Lung (tissue), 16 donors: ENCODE data around the gene GRN. TPM values are rescaled to one million over a fixed set of nuclear protein-coding genes. Genes with fewer than 3 reads are reported as not detected.

Experiments
- ATAC-seq: fragments of 200-7000 bp; cut with Tn5 transposase; one replicate; pipeline ENCODE4 v1.9.1; 2020; ENCODE audit warnings: moderate number of reproducible peaks; ENCODE audit not compliant: insufficient read depth, low FRiP score
- DNase-seq, 3 donors: peaks; one replicate each; pipeline ENCODE4 v3.0.0-alpha.2; 2013 to 2017
- H3K27ac ChIP-seq, 2 donors: one replicate each; pipeline ENCODE4 v1.5.1; 2013; ENCODE audit warnings: mild to moderate bottlenecking in 2 of 2, moderate library complexity in 2 of 2, control low read depth in 1 of 2, inconsistent platforms in 1 of 2, low read depth in 1 of 2, low read length in 1 of 2
- H3K27me3 ChIP-seq, 3 donors: one replicate each; pipeline ENCODE4 v1.5.1; 2013; ENCODE audit warnings: low read length in 2 of 3; ENCODE audit not compliant: control insufficient read depth in 3 of 3, insufficient read depth in 3 of 3
- H3K36me3 ChIP-seq, 4 donors: one replicate each; pipeline ENCODE4 v1.5.1; 2013; ENCODE audit warnings: low read length in 4 of 4, mild to moderate bottlenecking in 1 of 4, moderate library complexity in 1 of 4; ENCODE audit not compliant: control insufficient read depth in 4 of 4, insufficient read depth in 4 of 4
- H3K4me1 ChIP-seq, 5 donors: one replicate each; pipeline ENCODE4 v1.5.1; 2013; ENCODE audit warnings: low read length in 5 of 5, mild to moderate bottlenecking in 2 of 5, moderate library complexity in 1 of 5; ENCODE audit not compliant: control insufficient read depth in 5 of 5, insufficient read depth in 5 of 5
- H3K4me3 ChIP-seq: one replicate; pipeline ENCODE4 v1.5.1; 2013; ENCODE audit warnings: mild to moderate bottlenecking, control low read depth, moderate library complexity
- H3K9ac ChIP-seq, 2 donors: one replicate each; pipeline ENCODE4 v1.5.1; 2013; ENCODE audit warnings: low read length in 2 of 2, control low read depth in 1 of 2; ENCODE audit not compliant: insufficient read depth in 1 of 2
- H3K9me3 ChIP-seq, 4 donors: one replicate each; pipeline ENCODE4 v1.5.1; 2013; ENCODE audit warnings: low read length in 3 of 4, mild to moderate bottlenecking in 1 of 4, moderate library complexity in 1 of 4; ENCODE audit not compliant: control insufficient read depth in 4 of 4, insufficient read depth in 3 of 4
- WGBS, 2 donors: extraction: QIAGEN DNeasy Blood & Tissue Kit; methylation state at CpG; one replicate each; pipeline ENCODE4 v1.1.7; 2013; 5-methylcytosine and 5-hydroxymethylcytosine counted together
- long read RNA-seq, 5 donors: transcript quantifications; one replicate each; lab custom pipeline, GENCODE V29; 2026
- polyA plus RNA-seq, 2 donors: library from polyadenylated mRNA; stranded (reverse); fragments of 200-250 nt; gene quantifications; one replicate each; pipeline ENCODE4 v1.2.1, GENCODE V29; 2013
- total RNA-seq, 2 donors: library from RNA; depleted of rRNA in 1 of 2; stranded (reverse); fragments of >200 nt in 1 of 2; gene quantifications; one replicate each; pipeline ENCODE4 v1.2.1, GENCODE V29; 2014 to 2021
- TF ChIP-seq, protein P1 (sequence below): IDR thresholded peaks from 2 replicates; pipeline ENCODE4 v1.5.1; 2012; ENCODE audit warnings: mild to moderate bottlenecking; ENCODE audit errors: control extremely low read depth, extremely low read depth
- donor health status: control.
- donor health status: control.
- donor health status: Bipolar disorder and iron deficiency.
- donor health status: healthy.
- donor health status: DM: yes; HTN: yes; CAD: no.

The GRN gene
- total RNA-seq, result 100 to 1,000 TPM; 300 to 753 TPM
- 100 to 1,000 TPM; 160 to 719 TPM for polyA plus RNA-seq
- long read RNA-seq, donor 1, transcript GRN-201 (13 exons, 2,342 nt), result major isoform, 66 of 148 reads
- long read RNA-seq, donor 1, partial matches to known transcripts, result 73 of 148 reads
- long read RNA-seq, donor 1, other reads (novel, unspliced or antisense), result 6 of 148 reads
- long read RNA-seq, donor 2, transcript GRN-201 (13 exons, 2,342 nt), result major isoform, 18 of 63 reads
- long read RNA-seq, donor 2, partial matches to known transcripts, result 43 of 63 reads
- long read RNA-seq, donor 2, other reads (novel, unspliced or antisense), result 0 of 63 reads
- long read RNA-seq, donor 3, transcript GRN-201 (13 exons, 2,342 nt), result major isoform, 45 of 64 reads
- long read RNA-seq, donor 3, partial matches to known transcripts, result 19 of 64 reads
- long read RNA-seq, donor 3, other reads (novel, unspliced or antisense), result 0 of 64 reads
- long read RNA-seq, donor 4, transcript GRN-201 (13 exons, 2,342 nt), result major isoform, 14 of 38 reads
- long read RNA-seq, donor 4, partial matches to known transcripts, result 24 of 38 reads
- long read RNA-seq, donor 4, other reads (novel, unspliced or antisense), result 0 of 38 reads
- long read RNA-seq, donor 5, transcript GRN-201 (13 exons, 2,342 nt), result major isoform, 65 of 162 reads
- long read RNA-seq, donor 5, partial matches to known transcripts, result 88 of 162 reads
- long read RNA-seq, donor 5, other reads (novel, unspliced or antisense), result 6 of 162 reads

DNA sequence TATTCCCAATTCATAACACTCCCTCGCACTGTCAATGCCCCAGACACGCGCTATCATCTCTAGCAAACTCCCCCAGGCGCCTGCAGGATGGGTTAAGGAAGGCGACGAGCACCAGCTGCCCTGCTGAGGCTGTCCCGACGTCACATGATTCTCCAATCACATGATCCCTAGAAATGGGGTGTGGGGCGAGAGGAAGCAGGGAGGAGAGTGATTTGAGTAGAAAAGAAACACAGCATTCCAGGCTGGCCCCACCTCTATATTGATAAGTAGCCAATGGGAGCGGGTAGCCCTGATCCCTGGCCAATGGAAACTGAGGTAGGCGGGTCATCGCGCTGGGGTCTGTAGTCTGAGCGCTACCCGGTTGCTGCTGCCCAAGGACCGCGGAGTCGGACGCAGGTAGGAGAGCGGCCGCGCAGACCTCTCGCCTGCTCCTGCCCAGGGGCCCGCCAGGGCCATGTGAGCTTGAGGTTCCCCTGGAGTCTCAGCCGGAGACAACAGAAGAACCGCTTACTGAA, at the start of gene GRN:
GRN (plus strand) TSS at position 364 of the 515 bp plus-strand sequence. CDS start 3,863 bp downstream, outside the sequence.
- Histone ChIP-seq H3K9ac (peak within 1 kb of the TSS in 1 of 2 donors; percentile 73), H3K27ac (peak within 1 kb of the TSS; percentile 66 to 96), H3K36me3 (peaks cover 0 to 10% (median under 1%) of the 10 kb centered on the region in 4 donors), H3K27me3 (no peaks in the 10 kb centered on the region), H3K4me3 (peak within 1 kb of the TSS; percentile 71), H3K4me1 (peaks cover 0 to 11% (median 4%) of the 10 kb centered on the region in 5 donors), H3K9me3 (no peaks in the 10 kb centered on the region)
- DNase-seq, result peak; percentile 98 to 100 (median 100)
- ATAC-seq, result peak; percentile 98
- TF ChIP-seq, protein P1, sequence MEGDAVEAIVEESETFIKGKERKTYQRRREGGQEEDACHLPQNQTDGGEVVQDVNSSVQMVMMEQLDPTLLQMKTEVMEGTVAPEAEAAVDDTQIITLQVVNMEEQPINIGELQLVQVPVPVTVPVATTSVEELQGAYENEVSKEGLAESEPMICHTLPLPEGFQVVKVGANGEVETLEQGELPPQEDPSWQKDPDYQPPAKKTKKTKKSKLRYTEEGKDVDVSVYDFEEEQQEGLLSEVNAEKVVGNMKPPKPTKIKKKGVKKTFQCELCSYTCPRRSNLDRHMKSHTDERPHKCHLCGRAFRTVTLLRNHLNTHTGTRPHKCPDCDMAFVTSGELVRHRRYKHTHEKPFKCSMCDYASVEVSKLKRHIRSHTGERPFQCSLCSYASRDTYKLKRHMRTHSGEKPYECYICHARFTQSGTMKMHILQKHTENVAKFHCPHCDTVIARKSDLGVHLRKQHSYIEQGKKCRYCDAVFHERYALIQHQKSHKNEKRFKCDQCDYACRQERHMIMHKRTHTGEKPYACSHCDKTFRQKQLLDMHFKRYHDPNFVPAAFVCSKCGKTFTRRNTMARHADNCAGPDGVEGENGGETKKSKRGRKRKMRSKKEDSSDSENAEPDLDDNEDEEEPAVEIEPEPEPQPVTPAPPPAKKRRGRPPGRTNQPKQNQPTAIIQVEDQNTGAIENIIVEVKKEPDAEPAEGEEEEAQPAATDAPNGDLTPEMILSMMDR, result no peak
- 0% methylated on average over 26 of the region's 26 CpGs for whole genome bisulfite sequencing, 2 donors

DNA sequence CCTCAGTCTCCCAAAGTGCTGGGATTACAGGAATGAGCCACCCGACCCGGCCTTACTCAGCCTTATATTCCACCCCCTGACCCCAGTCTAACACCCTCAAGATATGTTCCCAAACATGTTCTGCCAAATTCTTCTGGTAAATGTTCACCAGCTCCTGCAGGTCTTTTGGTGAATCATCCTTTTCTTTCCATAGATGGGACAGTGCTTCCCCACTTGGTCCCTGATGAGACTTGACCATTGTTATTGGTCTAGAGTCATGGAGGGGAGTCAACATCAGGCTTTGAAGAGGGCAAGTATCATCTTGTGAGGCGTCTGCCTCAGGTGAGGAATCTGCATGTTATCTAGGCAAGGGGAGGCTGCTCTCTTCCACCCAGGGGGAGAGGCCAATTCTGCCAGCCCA, 47.1 kb upstream of the GRN start:
- H3K9ac ChIP-seq, result no peak overlapping the region
- peaks cover 0 to 2% (median 0%) of the 10 kb centered on the region in 4 donors for H3K9me3 ChIP-seq
- DNase-seq (no peak), ATAC-seq (no peak)
- H3K27ac ChIP-seq, result no peak overlapping the region
- H3K4me3 ChIP-seq, result no peak overlapping the region
- no peaks in the 10 kb centered on the region for H3K27me3 ChIP-seq
- no peaks in the 10 kb centered on the region for H3K36me3 ChIP-seq
- 77 to 90% methylated on average over 3 of the region's 3 CpGs for WGBS, 2 donors
- H3K4me1 ChIP-seq, result no peaks in the 10 kb centered on the region
- TF ChIP-seq, protein P1, result no peak

DNA sequence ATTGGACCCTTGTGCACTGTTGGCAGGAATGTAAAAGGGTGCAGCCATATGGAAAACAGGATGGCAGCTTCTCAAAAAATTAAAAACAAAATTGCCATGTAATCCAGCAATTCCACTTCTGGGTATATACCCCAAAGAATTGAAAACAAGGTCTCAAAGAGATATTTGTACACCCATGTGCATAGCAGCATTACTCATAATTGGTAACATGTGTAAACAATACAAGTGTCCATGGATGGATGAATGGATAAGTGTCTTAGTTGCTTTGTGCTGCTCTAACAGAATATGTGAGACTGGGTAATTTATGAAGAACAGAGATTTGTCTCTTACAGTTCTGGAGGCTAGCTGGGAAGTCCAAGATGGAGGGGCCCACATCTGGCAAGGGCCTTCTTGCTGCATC, 40.5 kb upstream of the GRN start:
- peaks cover 2 to 13% (median 5%) of the 10 kb centered on the region in 5 donors for H3K4me1 ChIP-seq

More for the DNA sequence above, 40.5 kb upstream of the GRN start:
- no peak overlapping the region for H3K27ac ChIP-seq
- ATAC-seq (no peak), DNase-seq (no peak)
- H3K27me3 ChIP-seq, result peaks cover 0 to 5% (median 4%) of the 10 kb centered on the region in 3 donors
- peaks cover 0 to 2% (median 0%) of the 10 kb centered on the region in 4 donors for H3K9me3 ChIP-seq
- H3K9ac ChIP-seq, result no peak overlapping the region
- H3K36me3 ChIP-seq, result no peaks in the 10 kb centered on the region
- TF ChIP-seq, protein P1, result no peak
- no peak overlapping the region for H3K4me3 ChIP-seq
